Measurements from ENCODE around the gene ZNF440.
"Not testable (repeated sequence)": the region's sequence is repeated elsewhere in the genome, so short reads cannot be mapped to it uniquely, and the experiment has no call there.

Gene ZNF440

DNA sequence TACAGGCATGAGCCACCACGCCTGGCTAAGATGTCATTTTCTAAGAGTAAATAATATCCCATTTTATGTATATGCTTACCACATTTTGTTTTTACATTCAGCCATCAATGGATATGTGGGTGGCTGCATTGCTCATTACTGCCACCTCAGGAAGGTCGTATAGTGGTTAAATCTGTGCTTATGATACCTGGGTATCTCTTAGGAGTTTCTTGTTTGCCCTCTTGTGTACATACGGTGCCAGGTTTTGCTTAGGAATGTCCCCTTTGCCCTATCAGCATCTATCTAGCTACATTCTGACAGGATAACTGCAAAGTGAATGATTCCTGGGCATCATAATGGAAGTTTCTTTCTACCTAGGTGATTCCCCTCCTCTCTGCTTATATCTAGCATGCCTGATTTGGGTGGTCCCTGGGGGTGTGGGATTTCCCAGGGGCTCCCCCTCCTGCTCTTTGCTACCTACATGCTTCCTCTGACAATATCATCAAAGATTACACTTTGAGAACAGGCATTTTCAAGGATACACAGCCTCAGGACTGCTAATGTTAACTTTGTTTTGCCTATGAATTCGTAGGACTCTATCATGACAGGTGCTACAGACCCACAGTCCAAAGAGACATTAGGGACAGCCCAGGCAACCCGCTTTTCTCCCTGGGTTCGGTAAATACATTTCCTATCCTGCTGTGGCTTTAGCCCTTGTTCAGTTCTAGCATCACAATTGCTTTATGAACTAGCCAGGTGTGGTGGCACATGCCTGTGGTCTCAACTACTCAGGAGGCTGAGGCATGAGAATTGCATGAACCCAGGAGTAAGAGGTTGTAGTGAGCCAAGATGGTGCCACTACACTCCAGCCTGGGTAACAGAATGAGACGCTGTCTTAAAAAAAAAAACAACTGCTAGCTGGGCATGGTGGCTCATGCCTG is 15.1 kb downstream of the ZNF440 start:
- DNase-seq, result not testable (repeated sequence)

GRCh38 chr19:11832253-11832912 is 18.3 kb downstream of the ZNF440 start:
- DNase-seq, result no peak

DNA sequence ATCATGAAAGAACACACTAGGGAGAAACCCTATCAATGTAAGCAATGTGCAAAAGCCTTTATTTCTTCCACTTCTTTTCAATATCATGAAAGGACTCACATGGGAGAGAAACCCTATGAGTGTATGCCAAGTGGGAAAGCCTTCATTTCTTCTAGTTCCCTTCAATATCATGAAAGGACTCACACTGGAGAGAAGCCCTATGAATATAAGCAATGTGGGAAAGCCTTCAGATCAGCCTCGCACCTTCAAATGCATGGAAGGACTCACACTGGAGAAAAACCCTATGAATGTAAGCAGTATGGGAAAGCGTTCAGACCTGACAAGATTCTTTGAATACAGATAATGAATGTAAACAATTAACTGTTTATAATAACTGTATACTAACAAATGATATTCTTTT is 19.5 kb downstream of the ZNF440 start:
- no peak for DNase-seq

DNA sequence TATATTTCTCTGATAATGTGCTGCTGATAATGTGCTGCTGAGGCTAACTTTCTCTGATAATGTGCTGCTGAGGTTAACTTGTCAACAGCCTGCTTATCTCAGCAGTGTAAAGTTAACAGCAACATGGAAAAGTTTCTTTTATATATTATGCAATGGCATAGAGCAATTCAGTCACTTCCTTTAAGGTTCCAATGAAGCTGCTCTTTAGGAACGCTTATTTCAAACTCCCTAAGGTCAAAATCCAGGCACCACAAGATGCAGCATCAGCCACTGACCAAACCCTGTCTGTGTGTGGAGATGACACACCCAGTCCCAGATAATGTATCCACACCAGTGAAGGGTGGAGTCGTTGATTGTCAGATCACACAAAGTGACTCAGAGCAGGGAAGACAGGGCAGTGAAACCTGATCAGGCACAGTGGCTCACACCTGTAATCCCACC is 21.6 kb downstream of the ZNF440 start:
- DNase-seq, result peak; percentile 43

DNA sequence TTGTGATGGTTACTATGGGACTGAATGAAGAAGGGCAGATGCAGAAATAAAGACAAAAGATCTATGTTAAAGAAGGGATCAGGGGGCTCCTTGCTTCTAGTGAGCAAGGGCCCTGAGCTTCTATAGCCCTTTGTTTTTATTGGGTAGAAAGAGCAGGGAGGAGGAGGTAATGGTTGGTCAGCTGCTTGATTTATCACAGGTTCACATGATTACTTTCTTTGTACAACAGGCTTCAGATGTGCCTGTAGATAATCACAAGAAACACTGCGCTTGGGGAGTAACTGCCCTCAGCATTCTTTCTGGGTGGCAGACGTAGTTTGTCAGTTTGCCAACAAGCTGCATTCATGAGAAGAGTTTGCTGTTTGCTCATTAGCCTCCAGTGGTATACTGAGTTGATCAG is 29.6 kb downstream of the ZNF440 start:
- peak; percentile 45 for DNase-seq

GRCh38 chr19:11847615-11848014 is 33.5 kb downstream of the ZNF440 start:
- not testable (repeated sequence) for DNase-seq

DNA sequence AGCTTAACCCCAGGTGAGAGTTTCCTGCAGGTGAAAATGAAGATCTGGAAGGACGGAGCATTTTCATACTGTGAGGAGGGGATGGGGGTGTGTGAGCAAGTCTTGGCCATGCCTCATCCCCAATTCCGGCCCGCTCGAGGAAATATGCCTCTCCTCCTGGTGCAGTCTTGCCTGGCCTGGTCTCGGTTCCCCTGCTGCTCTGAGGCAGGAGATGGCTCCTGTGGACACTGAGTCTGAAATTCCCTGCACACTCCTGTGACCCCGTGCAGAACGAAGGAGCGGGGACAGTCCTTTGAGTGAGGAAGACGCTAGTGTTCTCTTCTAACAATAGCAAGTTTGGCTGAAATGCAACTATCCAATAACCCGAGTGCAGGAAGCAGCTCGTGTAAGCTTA is 34.1 kb downstream of the ZNF440 start:
- no peak for DNase-seq

DNA sequence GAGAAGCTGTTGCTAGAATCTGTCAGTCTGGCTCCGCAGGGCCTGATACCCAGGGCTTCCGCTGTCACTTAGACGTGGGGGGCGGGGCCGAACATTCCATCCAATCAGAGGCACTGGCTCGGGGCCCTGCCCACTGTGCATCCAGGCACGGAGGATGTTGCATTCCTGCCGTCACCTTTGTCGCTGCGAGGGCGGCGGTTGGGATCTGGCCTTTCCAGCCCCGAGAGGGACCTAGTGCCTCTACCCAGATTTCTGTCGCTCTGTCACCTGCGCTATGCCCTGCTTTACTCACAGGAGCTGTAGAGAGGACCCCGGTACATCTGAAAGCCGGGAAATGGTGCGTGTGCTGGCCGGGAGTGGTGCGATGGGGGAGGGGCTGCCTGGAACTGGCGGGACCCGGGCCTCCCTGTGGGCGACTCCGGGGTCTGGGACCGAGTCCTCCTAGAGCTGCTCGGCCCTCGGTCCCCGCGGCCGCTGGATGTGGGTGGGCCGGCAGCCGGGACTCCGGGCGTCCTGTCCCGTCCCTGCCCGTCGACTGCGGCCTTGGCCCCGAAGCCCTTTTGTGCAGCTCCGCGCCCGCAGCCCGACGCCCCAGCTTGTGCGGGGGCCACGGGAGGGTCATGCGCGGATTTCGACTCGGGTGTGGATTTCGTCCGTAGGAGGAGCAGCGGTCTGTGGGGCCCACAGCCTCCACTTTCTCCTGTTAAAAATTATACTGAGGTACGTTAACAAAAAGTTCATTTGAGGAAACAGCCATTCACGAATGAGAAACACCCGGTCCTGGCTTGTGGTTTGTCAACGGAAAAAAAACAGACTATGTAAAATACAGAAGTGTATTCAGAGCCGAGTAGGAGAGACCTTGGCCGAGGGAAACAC is 34.8 kb downstream of the ZNF440 start, which contains the start of gene ZNF439:
ZNF439 (plus strand) TSS at position 133 of the 876 bp plus-strand sequence; CDS start at position 275, 142 bp downstream.
- DNase-seq, result peak; percentile 93

GRCh38 chr19:11850289-11850688 is 36.2 kb downstream of the ZNF440 start:
- not testable (repeated sequence) for DNase-seq

GRCh38 chr19:11853358-11853757 is 39.3 kb downstream of the ZNF440 start:
- no peak for DNase-seq

- no peak for DNase-seq
Measured at GRCh38 chr19:11856596-11857250, 42.6 kb downstream of the ZNF440 start.

GRCh38 chr19:11860721-11861120 is 46.6 kb downstream of the ZNF440 start:
- no peak for DNase-seq

DNA sequence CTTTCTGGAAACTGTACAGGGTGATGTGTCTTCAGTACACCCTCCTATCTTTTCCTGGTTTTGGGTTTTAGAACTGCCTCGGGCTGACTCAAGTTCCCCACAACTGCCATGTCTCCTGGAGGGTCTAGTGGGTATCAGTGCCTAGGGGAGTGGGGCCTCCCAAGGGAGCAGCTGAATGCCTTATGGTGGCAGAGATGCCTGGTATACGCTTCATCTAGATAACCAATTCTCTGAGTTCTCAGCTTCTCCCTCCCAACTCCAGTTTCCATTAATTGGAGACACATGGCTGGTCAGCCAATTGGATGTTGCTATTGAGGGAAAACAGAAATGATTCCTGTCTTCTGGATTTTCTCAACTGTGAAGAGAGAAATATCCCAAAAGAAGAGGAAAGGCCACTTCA is 47.2 kb downstream of the ZNF440 start:
- DNase-seq, result no peak

- not testable (repeated sequence) for DNase-seq
Measured at GRCh38 chr19:11867766-11868165, 53.7 kb downstream of the ZNF440 start.

GRCh38 chr19:11868188-11868587 is 54.1 kb downstream of the ZNF440 start:
- no peak for DNase-seq

- DNase-seq, result no peak
Measured at GRCh38 chr19:11872624-11873023, 58.6 kb downstream of the ZNF440 start.

DNA sequence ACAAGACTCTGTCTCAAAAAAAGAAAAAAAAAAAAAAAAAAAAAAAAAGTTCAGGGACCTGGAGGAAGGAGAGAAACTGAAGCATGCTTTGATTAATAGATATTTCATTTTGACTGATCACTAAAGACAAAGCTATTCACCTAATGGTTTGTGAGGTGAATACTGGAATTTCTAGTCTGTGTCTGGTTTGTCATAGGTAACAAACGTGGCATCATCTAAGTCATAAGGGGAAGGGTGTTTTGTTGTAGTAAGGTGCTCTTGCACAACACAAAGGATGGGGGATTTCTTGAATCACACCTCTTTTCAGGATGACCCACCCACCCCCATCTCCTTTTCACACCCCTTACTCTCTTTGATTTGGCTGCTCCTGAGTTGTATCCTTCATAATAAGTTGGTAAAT is 59.7 kb downstream of the ZNF440 start:
- no peak for DNase-seq

DNA sequence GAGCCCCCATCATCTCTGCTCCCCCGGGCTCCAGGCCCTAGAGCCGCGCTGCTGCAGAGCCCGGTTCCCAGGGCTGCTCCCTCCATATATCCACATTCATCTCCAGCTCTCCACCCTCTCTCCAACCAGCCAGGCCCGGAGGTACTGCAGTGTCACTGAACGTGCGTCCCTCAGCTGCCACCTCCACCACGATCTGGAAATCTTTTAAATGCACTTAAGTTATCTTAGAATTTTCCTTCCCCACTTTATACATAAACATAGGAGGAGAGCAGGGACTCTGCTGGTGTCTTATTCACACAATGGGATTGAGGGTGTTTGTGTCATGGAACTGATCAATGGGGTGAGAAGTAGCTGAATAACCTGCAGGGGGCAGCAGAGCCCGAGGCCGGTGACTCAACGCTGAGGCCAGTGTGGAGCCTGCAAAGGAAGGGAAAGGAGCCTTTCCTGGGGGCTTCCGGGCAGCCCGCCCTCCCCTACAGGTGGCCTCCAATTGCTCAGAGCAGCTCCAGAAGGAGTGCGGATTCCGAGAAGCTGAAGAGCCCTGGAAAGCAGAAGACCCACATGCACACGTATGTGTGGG is 65.7 kb downstream of the ZNF440 start:
- DNase-seq, result peak; percentile 15

DNA sequence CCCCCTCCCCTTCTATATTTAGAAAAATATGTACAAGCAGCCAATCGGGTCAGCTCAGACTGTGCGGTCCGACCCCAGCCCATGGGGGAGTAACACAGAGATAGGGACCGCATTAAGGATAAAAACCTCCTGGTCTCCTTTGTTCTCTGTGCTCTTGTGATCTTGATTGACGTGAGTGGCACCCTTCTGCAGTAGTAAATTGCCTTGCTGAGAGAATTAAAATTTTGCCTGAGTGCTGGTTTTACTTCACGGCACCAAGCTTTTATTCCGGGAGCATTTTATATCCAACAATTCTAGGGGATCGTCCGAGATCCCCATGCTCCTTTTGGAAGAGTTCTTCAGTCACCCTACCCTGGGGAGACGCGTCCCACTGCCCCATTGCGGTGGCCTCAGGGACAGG is 66.5 kb downstream of the ZNF440 start:
- DNase-seq, result no peak

DNA sequence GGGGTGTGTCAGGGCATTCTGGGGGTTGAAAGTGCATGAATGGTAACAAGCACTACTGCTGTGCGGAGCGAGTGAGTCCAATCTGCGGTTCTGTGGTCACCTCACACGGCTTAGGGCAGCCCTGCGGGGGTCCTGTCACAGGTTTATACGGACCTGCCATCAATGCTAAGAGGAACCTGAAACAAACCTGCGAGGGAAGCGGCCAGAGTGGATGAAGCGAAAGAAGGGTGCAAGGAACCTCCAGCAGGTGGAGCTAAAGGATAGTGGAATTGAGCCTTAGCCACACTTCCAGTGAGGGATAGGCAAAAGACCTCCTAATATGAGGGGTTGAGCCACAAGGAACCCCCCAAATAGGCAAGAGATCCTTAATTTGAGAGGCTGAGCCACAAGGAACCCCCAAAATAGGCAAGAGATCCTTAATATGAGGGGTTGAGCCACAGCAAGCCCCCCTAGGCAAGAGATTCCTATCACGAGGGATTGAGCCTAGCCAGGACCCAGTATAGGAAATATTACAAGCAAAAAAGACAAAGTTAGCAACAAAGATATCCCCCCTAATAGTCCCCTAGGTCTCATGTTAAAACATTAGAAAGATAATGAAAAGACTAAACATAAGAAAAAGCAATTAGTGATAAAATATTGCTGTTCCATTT is 67.2 kb downstream of the ZNF440 start:
- DNase-seq, result peak; percentile 87

- peak; percentile 16 for DNase-seq
Measured at GRCh38 chr19:11882606-11883005, 68.5 kb downstream of the ZNF440 start.
